Heart left ventricle (tissue), 16 donors: ENCODE data around the gene DCTPP1. TPM values are rescaled to one million over a fixed set of nuclear protein-coding genes. Genes with fewer than 3 reads are reported as not detected.

Experiments used
- ATAC-seq, 4 donors: fragments of 200-7000 bp; cut with Tn5 transposase; one replicate each; pipeline ENCODE4 v1.9.1; 2020 to 2022; ENCODE audit warnings: moderate library complexity in 4 of 4, mild to moderate bottlenecking in 3 of 4, moderate number of reproducible peaks in 1 of 4
- DNase-seq, 5 donors: peaks; one replicate each; pipeline ENCODE4 v3.0.0-alpha.2; 2020
- H3K27ac ChIP-seq, 12 donors: fragments of 200-600 bp; sonication (generic) in 4 of 12; one replicate each; pipeline versions ENCODE4 v1.5.0 to v1.8.0; 2016 to 2022; ENCODE audit warnings: mild to moderate bottlenecking in 2 of 12
- H3K27me3 ChIP-seq, 9 donors: fragments of 200-600 bp; sonication (generic) in 2 of 9; one replicate each; pipeline versions ENCODE4 v1.5.1 to v1.8.0; 2016 to 2022; ENCODE audit warnings: mild to moderate bottlenecking in 3 of 9
- H3K36me3 ChIP-seq, 9 donors: fragments of 200-600 bp; sonication (generic) in 2 of 9; one replicate each; pipeline versions ENCODE4 v1.5.0 to v1.8.0; 2018 to 2022; ENCODE audit warnings: mild to moderate bottlenecking in 2 of 9
- H3K4me1 ChIP-seq, 12 donors: fragments of 200-600 bp; sonication (generic) in 4 of 12; one replicate each; pipeline versions ENCODE4 v1.5.0 to v1.8.0; 2016 to 2022; ENCODE audit warnings: mild to moderate bottlenecking in 3 of 12
- H3K4me3 ChIP-seq, 12 donors: fragments of 200-600 bp; sonication (generic) in 4 of 12; one replicate each; pipeline versions ENCODE4 v1.5.0 to v1.8.0; 2017 to 2022; ENCODE audit warnings: mild to moderate bottlenecking in 9 of 12, moderate library complexity in 4 of 12
- H3K9me3 ChIP-seq, 12 donors: fragments of 200-600 bp; sonication (generic) in 4 of 12; one replicate each; pipeline versions ENCODE4 v1.5.0 to v1.8.0; 2016 to 2022; ENCODE audit warnings: mild to moderate bottlenecking in 1 of 12
- POLR2A ChIP-seq, 2 donors: fragments of 450-650 bp; IDR thresholded peaks; one replicate each; pipeline ENCODE4 v1.6.1; 2017; ENCODE audit warnings: antibody characterized with exemption in 2 of 2, mild to moderate bottlenecking in 2 of 2, moderate library complexity in 2 of 2
- WGBS, 4 donors: extraction: QIAGEN DNeasy Blood & Tissue Kit in 2 of 4; methylation state at CpG; one replicate each; pipeline versions ENCODE4 v1.1.5 to v1.1.7; 2013 to 2018; 5-methylcytosine and 5-hydroxymethylcytosine counted together
- intact Hi-C, 10 donors: fragments of 100-400 bp; cut with DNase I; formaldehyde crosslinking; loops; one replicate each; pipeline versions ENCODE4 v1.11.1 to v1.14.2; 2022
- polyA plus RNA-seq, 2 donors: library from polyadenylated mRNA; stranded (reverse); fragments of 200-250 nt; gene quantifications; one replicate each; pipeline ENCODE4 v1.2.3, GENCODE V29; 2013
- total RNA-seq, 9 donors: library from RNA; depleted of rRNA in 2 of 9; stranded (reverse); fragments of >200 nt in 2 of 9; fragmentation: NEBNext Ultra II Directional in 3 of 9; extraction: Animal tissue kit (Norgen Biotek cat#: 25700) in 3 of 9; gene quantifications; one replicate each; pipeline versions ENCODE4 v1.1.0 to v1.2.4, GENCODE V29; 2016 to 2023
- TF ChIP-seq, protein P1 (sequence below), 12 donors: fragments of 200-600 bp; sonication (generic) in 4 of 12; IDR thresholded peaks; one replicate each; pipeline versions ENCODE4 v1.5.0 to v1.8.0; 2018 to 2022; ENCODE audit warnings: antibody characterized with exemption in 12 of 12, mild to moderate bottlenecking in 5 of 12
- donor health status: ischemic (EF 13 %, LVEDD 7.1; RV severe dilation, severe dysfunction).
- donor health status: healthy with polysubstance abuse.
- donor health status: DM: no; HTN: yes; CAD: no.
- donor health status: DM: no; HTN: no; CAD: no.
- donor health status: ischemic (EF 25% LVEDD 6.9; RV normal size, moderate dysfunction).
- donor health status: ischemic (EF 25% LVEDD 5.7; RV mildly dilated, moderate dysfunction).
- donor health status: healthy.
- donor health status: DM: yes; HTN: yes; CAD: no.
- donor health status: ischemic (EF 35%, LVEDD 5.7; RV mildly dilated, moderate dysfunction).
- donor health status: nonischemic (EF 11% LVEDD 7.7; RV severe dilation, severe dysfunction).
- donor health status: DM: yes; HTN: yes; CAD: no.
- donor health status: PGD.
- donor health status: ischemic (EF 29% LVEDD 5.4; RV normal size, mild dysfunction).
- donor health status: nonischemic (EF 23%, LVEDD 6.1; RV moderate dilation, normal function).

The DCTPP1 gene
- total and polyA plus RNA-seq, 11 donors: 13.8 to 68.7 (median 28.4) TPM

DNA sequence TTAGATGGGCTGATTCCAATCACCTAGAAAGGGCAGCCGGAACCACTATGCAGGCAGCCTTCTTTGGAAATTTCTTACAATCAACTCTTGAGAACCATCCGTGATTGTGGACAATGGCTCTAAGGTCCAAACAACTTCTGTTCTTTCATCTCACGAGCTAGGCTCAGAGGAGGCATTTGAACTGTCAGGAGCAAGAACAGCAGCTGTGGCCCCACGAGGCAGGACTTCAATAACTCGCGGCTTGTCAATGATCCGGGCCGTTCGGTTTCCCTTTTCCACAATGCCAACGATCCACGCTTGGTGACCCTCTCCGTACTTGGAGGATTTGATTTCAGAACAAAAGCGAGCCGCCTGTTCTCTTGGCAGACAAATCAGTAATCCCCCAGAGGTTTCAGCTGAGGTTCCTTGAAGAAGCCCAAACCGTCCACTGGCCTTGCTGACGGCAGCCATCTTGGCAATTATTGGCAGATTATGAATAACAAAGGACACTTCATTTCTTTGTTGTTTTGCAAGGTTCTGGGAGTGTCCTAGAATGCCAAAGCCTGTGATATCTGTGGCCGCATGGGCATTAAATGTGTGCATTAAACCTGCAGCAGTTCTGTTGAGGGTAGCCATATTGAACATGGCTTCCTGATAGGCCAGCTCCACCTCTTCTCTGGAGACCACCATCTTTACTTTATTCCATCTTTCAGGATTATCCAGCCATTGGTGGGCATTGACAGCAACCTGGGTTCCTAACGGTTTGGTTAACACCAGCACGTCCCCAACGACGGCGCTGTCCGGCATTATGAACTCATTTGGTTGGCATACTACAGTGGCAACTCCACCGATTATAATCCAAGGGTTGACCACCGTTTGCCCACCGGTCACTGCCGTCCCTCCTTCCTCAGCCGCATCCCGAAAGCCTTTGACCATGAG, 14.7 kb upstream of the DCTPP1 start:
- Histone ChIP-seq H3K4me1 (peaks cover 0 to 34% (median 17%) of the 10 kb centered on the region in 12 donors), H3K27me3 (no peaks in the 10 kb centered on the region), H3K27ac (peak overlapping the region in 10 of 12 donors; percentile 91 to 100 (median 96)), H3K36me3 (peaks cover 0 to 23% (median 6%) of the 10 kb centered on the region in 9 donors), H3K4me3 (peak overlapping the region; percentile 72 to 97 (median 86)), H3K9me3 (no peaks in the 10 kb centered on the region)
- TF ChIP-seq, protein P1, sequence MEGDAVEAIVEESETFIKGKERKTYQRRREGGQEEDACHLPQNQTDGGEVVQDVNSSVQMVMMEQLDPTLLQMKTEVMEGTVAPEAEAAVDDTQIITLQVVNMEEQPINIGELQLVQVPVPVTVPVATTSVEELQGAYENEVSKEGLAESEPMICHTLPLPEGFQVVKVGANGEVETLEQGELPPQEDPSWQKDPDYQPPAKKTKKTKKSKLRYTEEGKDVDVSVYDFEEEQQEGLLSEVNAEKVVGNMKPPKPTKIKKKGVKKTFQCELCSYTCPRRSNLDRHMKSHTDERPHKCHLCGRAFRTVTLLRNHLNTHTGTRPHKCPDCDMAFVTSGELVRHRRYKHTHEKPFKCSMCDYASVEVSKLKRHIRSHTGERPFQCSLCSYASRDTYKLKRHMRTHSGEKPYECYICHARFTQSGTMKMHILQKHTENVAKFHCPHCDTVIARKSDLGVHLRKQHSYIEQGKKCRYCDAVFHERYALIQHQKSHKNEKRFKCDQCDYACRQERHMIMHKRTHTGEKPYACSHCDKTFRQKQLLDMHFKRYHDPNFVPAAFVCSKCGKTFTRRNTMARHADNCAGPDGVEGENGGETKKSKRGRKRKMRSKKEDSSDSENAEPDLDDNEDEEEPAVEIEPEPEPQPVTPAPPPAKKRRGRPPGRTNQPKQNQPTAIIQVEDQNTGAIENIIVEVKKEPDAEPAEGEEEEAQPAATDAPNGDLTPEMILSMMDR (IDR thresholded peaks at IDR 0.05): no peak
- no peak for TF ChIP-seq POLR2A (IDR thresholded peaks at IDR 0.05)
- DNase-seq: no peak
- WGBS, 4 donors: 94 to 95% (median 95%) methylated on average over 29 of the region's 29 CpGs
- intact Hi-C loops: loop anchor here (1.0 to 10.0 kb wide), 8 partner anchors 14 to 173 kb away; partner anchors contain the start of genes ZNF768 (in 8 of the 10), ZNF689 (in 3 of the 10) and DCTPP1 (in 2 of the 10)
- ATAC-seq: no peak

DNA sequence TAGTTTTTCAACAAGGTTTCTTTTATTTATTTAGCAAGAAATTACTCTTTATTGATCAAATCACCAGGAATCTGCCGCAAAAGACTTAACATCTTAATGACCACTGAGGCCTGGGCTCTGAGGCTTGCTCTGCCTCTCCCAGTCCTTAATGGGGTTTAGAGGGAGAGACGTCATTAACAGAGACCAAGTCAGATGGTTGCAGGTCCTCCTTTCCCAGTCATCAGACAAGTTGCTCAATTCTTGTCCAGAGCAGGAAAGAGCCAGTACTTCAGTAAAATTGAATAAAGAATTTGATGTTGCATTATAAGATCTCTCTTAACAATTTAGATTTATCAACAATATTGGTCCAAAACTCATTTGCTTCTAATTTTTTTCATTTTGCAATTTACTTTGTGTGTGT, 13.8 kb upstream of the DCTPP1 start:
- H3K4me1 ChIP-seq: peaks cover 0 to 34% (median 17%) of the 10 kb centered on the region in 12 donors
- H3K27me3 ChIP-seq: no peaks in the 10 kb centered on the region
- WGBS, 4 donors: 76 to 89% (median 87%) methylated on average over 2 of the region's 2 CpGs
- intact Hi-C loops: loop anchor here in 4 of 10 donors (2.0 to 10.0 kb wide), 4 partner anchors 83 to 171 kb away; partner anchors contain the start of genes ZNF689 (in 1 of the 4) and ZNF768 (in 1 of the 4)
- no peaks in the 10 kb centered on the region for H3K9me3 ChIP-seq
- no peak overlapping the region for H3K27ac ChIP-seq
- no peak for DNase-seq
- no peak for TF ChIP-seq POLR2A (IDR thresholded peaks at IDR 0.05)
- TF ChIP-seq, protein P1 (IDR thresholded peaks at IDR 0.05): no peak
- no peak for ATAC-seq
- H3K36me3 ChIP-seq: peaks cover 0 to 23% (median 6%) of the 10 kb centered on the region in 9 donors
- H3K4me3 ChIP-seq: peak overlapping the region in 2 of 12 donors; percentile 2 to 85

DNA sequence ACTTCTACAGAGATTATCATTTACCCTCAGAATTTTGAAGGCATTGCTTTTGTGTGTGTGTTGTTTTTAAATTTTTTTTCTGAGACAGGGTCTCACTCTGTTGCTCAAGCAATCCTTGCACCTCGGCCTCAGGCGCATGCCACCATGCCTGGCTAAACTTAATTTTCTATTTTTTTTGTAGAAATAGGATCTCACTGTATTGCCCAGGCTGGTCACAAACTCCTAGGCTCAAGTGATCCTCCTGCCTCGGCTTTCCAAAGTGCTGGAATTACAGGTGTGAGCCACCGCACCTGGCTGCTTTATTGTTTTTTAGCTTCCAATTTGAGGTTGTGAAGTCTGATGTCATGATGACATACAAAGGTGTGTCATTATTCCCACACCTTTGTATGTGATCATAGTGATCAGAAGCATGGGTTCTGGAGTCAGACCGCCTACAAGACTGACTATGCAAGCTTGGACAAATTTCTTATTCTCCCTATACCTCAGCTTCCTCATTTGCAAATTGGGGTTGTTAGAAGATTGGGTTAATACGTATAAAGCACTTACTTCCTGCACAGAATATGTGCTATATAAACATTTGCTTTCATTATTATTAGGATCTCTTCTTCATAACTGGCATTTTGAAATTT, 10.0 kb upstream of the DCTPP1 start:
- intact Hi-C loops: loop anchor here in 5 of 10 donors (5.0 to 10.0 kb wide), 5 partner anchors 165 to 185 kb away; partner anchors contain the start of gene ZNF689 (in 1 of the 5)
- Histone ChIP-seq H3K27ac (peak overlapping the region in 1 of 12 donors; percentile 3), H3K36me3 (peaks cover 0 to 23% (median 6%) of the 10 kb centered on the region in 9 donors), H3K27me3 (no peaks in the 10 kb centered on the region), H3K9me3 (no peaks in the 10 kb centered on the region), H3K4me1 (peaks cover 0 to 25% (median 13%) of the 10 kb centered on the region in 12 donors), H3K4me3 (no peak overlapping the region)
- 84 to 90% (median 86%) methylated on average over 6 of the region's 6 CpGs for WGBS, 4 donors
- no peak for TF ChIP-seq POLR2A (IDR thresholded peaks at IDR 0.05)
- TF ChIP-seq, protein P1 (IDR thresholded peaks at IDR 0.05): no peak
- ATAC-seq (no peak), DNase-seq (no peak)
